IPS-18a (cell line): ENCODE results near the gene NLGN1.
"Not testable (repeated sequence)": the region's sequence is repeated elsewhere in the genome, so short reads cannot be mapped to it uniquely, and the experiment has no call there.

ENCODE experiments used
- H3K27ac ChIP-seq: one replicate; pipeline ENCODE4 v1.5.1; 2013; ENCODE audit warnings: low read length
- H3K27me3 ChIP-seq: one replicate; pipeline ENCODE4 v1.6.1; 2013; ENCODE audit warnings: mild to moderate bottlenecking, low read length; ENCODE audit not compliant: control insufficient read depth, insufficient read depth
- H3K36me3 ChIP-seq: one replicate; pipeline ENCODE4 v1.6.1; 2013; ENCODE audit warnings: low read depth, low read length; ENCODE audit not compliant: control insufficient read depth
- H3K4me1 ChIP-seq: one replicate; pipeline ENCODE4 v1.6.1; 2013; ENCODE audit warnings: low read depth, low read length; ENCODE audit not compliant: control insufficient read depth
- H3K4me3 ChIP-seq: one replicate; pipeline ENCODE4 v1.5.1; 2013; ENCODE audit warnings: low read length
- H3K9ac ChIP-seq: one replicate; pipeline ENCODE4 v1.6.1; 2013; ENCODE audit warnings: mild to moderate bottlenecking, low read length, moderate library complexity
- H3K9me3 ChIP-seq: one replicate; pipeline ENCODE4 v1.6.1; 2013; ENCODE audit warnings: low read depth, low read length; ENCODE audit not compliant: control insufficient read depth

The NLGN1 gene

GRCh38 chr3:173439004-173439403 is 41.5 kb downstream of the NLGN1 start:
- no peak overlapping the region for H3K4me3 ChIP-seq
- H3K27me3 ChIP-seq: no peaks in the 10 kb centered on the region
- no peaks in the 10 kb centered on the region for H3K36me3 ChIP-seq
- no peaks in the 10 kb centered on the region for H3K4me1 ChIP-seq
- no peak overlapping the region for H3K9ac ChIP-seq
- H3K27ac ChIP-seq: no peak overlapping the region
- H3K9me3 ChIP-seq: no peaks in the 10 kb centered on the region

- Histone ChIP-seq H3K9me3 (no peaks in the 10 kb centered on the region), H3K4me3 (no peak overlapping the region), H3K27me3 (no peaks in the 10 kb centered on the region), H3K36me3 (no peaks in the 10 kb centered on the region), H3K27ac (no peak overlapping the region), H3K9ac (no peak overlapping the region), H3K4me1 (no peaks in the 10 kb centered on the region)
Measured at GRCh38 chr3:173440514-173440913, 43.0 kb downstream of the NLGN1 start.

GRCh38 chr3:173451561-173451960 is 54.0 kb downstream of the NLGN1 start:
- not testable (repeated sequence) for H3K27ac ChIP-seq, H3K4me1 ChIP-seq, H3K9ac ChIP-seq, H3K9me3 ChIP-seq, H3K36me3 ChIP-seq, H3K27me3 ChIP-seq, H3K4me3 ChIP-seq

GRCh38 chr3:173463250-173463649 is 65.7 kb downstream of the NLGN1 start:
- Histone ChIP-seq H3K9ac (no peak overlapping the region), H3K27me3 (no peaks in the 10 kb centered on the region), H3K36me3 (no peaks in the 10 kb centered on the region), H3K4me3 (no peak overlapping the region), H3K4me1 (no peaks in the 10 kb centered on the region), H3K27ac (no peak overlapping the region), H3K9me3 (no peaks in the 10 kb centered on the region)

GRCh38 chr3:173465112-173465511 is 67.6 kb downstream of the NLGN1 start:
- Histone ChIP-seq H3K27me3 (no peaks in the 10 kb centered on the region), H3K4me3 (no peak overlapping the region), H3K9me3 (no peaks in the 10 kb centered on the region), H3K36me3 (no peaks in the 10 kb centered on the region), H3K27ac (no peak overlapping the region), H3K4me1 (no peaks in the 10 kb centered on the region), H3K9ac (no peak overlapping the region)

- Histone ChIP-seq H3K9me3 (no peaks in the 10 kb centered on the region), H3K4me1 (no peaks in the 10 kb centered on the region), H3K36me3 (no peaks in the 10 kb centered on the region), H3K27ac (no peak overlapping the region), H3K9ac (no peak overlapping the region), H3K27me3 (no peaks in the 10 kb centered on the region), H3K4me3 (no peak overlapping the region)
Measured at GRCh38 chr3:173465898-173466678, 68.5 kb downstream of the NLGN1 start.

GRCh38 chr3:173467501-173467900 is 70.0 kb downstream of the NLGN1 start:
- H3K36me3 ChIP-seq: no peaks in the 10 kb centered on the region
- no peaks in the 10 kb centered on the region for H3K4me1 ChIP-seq
- no peaks in the 10 kb centered on the region for H3K9me3 ChIP-seq
- H3K27ac ChIP-seq: no peak overlapping the region
- no peaks in the 10 kb centered on the region for H3K27me3 ChIP-seq
- no peak overlapping the region for H3K9ac ChIP-seq
- no peak overlapping the region for H3K4me3 ChIP-seq

GRCh38 chr3:173473237-173473636 is 75.7 kb downstream of the NLGN1 start:
- no peak overlapping the region for H3K4me3 ChIP-seq
- H3K27me3 ChIP-seq: no peaks in the 10 kb centered on the region
- no peaks in the 10 kb centered on the region for H3K4me1 ChIP-seq
- no peak overlapping the region for H3K27ac ChIP-seq
- no peak overlapping the region for H3K9ac ChIP-seq
- no peaks in the 10 kb centered on the region for H3K36me3 ChIP-seq
- no peaks in the 10 kb centered on the region for H3K9me3 ChIP-seq

- no peaks in the 10 kb centered on the region for H3K36me3 ChIP-seq
- H3K27me3 ChIP-seq: no peaks in the 10 kb centered on the region
- H3K9ac ChIP-seq: no peak overlapping the region
- H3K9me3 ChIP-seq: no peaks in the 10 kb centered on the region
- no peaks in the 10 kb centered on the region for H3K4me1 ChIP-seq
- H3K4me3 ChIP-seq: no peak overlapping the region
- no peak overlapping the region for H3K27ac ChIP-seq
Measured at GRCh38 chr3:173479301-173479700, 81.8 kb downstream of the NLGN1 start.

GRCh38 chr3:173501931-173502489 is 104.5 kb downstream of the NLGN1 start:
- Histone ChIP-seq H3K4me1 (no peaks in the 10 kb centered on the region), H3K4me3 (no peak overlapping the region), H3K27me3 (no peaks in the 10 kb centered on the region)

GRCh38 chr3:173502983-173503568 is 105.5 kb downstream of the NLGN1 start:
- no peak overlapping the region for H3K9ac ChIP-seq
- no peaks in the 10 kb centered on the region for H3K4me1 ChIP-seq
- H3K36me3 ChIP-seq: no peaks in the 10 kb centered on the region
- H3K4me3 ChIP-seq: no peak overlapping the region
- no peak overlapping the region for H3K27ac ChIP-seq
- H3K27me3 ChIP-seq: no peaks in the 10 kb centered on the region
- no peaks in the 10 kb centered on the region for H3K9me3 ChIP-seq

More at GRCh38 chr3:173501931-173502489, 104.5 kb downstream of the NLGN1 start:
- no peaks in the 10 kb centered on the region for H3K9me3 ChIP-seq
- H3K27ac ChIP-seq: no peak overlapping the region
- no peak overlapping the region for H3K9ac ChIP-seq
- no peaks in the 10 kb centered on the region for H3K36me3 ChIP-seq

GRCh38 chr3:173510565-173510964 is 113.0 kb downstream of the NLGN1 start:
- Histone ChIP-seq H3K4me1 (no peaks in the 10 kb centered on the region), H3K9me3 (no peaks in the 10 kb centered on the region), H3K4me3 (no peak overlapping the region), H3K27ac (no peak overlapping the region), H3K9ac (no peak overlapping the region), H3K27me3 (no peaks in the 10 kb centered on the region), H3K36me3 (no peaks in the 10 kb centered on the region)
